Osteocyte (in vitro differentiated cells): ENCODE measurements around the gene HMSD. TPM values are rescaled to one million over a fixed set of nuclear protein-coding genes. Genes with fewer than 3 reads are reported as not detected.

Source experiments
- DNase-seq: peaks from one replicate; pipeline ENCODE4 v3.0.0; 2021; ENCODE audit warnings: mixed read lengths; ENCODE audit not compliant: unreplicated experiment; ENCODE audit errors: extremely low spot score
- H3K27ac Mint-ChIP-seq: one replicate; pipeline ENCODE4 v1.8.0; 2021; ENCODE audit warnings: mild to moderate bottlenecking, mixed read lengths; ENCODE audit not compliant: unreplicated experiment
- H3K27me3 Mint-ChIP-seq: one replicate; pipeline ENCODE4 v1.8.0; 2021; ENCODE audit warnings: mixed read lengths; ENCODE audit not compliant: unreplicated experiment
- H3K36me3 Mint-ChIP-seq: one replicate; pipeline ENCODE4 v1.8.0; 2021; ENCODE audit warnings: mixed read lengths; ENCODE audit not compliant: unreplicated experiment
- H3K4me1 Mint-ChIP-seq: one replicate; pipeline ENCODE4 v1.8.0; 2021; ENCODE audit warnings: mixed read lengths; ENCODE audit not compliant: unreplicated experiment
- H3K4me3 Mint-ChIP-seq: one replicate; pipeline ENCODE4 v1.8.0; 2021; ENCODE audit warnings: mild to moderate bottlenecking, moderate library complexity, mixed read lengths; ENCODE audit not compliant: unreplicated experiment
- H3K9me3 Mint-ChIP-seq: one replicate; pipeline ENCODE4 v1.8.0; 2021; ENCODE audit warnings: mixed read lengths; ENCODE audit not compliant: unreplicated experiment
- total RNA-seq: library from RNA; stranded (reverse); gene quantifications from 2 replicates; pipeline ENCODE4 v1.2.1, GENCODE V29; 2021
- TF ChIP-seq, protein P1 (sequence below): fragments of 200-600 bp; sonication (generic); IDR thresholded peaks from 2 replicates; pipeline ENCODE4 v1.5.0; 2021; ENCODE audit warnings: antibody characterized with exemption, mild to moderate bottlenecking, moderate library complexity

HMSD gene
- total RNA-seq, 1 donor from 2014 or later: not detected

DNA sequence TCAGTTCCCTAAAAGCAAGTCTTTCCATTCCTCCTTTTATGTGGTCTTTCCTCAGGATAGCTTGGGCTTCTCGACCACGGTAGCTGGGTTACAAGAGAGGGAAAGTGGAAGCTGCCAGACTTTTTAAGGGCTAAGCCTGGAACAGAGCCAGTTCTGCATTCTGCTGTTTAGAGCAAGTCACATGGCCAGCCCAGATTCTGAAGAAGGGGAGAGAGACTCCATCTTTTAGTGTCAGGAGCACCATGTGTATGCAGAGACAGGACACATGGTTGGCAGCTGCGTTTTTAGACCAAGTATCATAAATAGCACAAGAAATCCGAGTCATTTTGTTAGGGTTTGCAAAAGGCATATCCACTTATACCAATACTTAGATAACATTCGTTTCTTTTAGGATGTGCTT lies 4.7 kb downstream of the HMSD start:
- Mint-ChIP-seq H3K27me3 (peaks cover 37% of the 10 kb centered on the region), H3K27ac (no peak overlapping the region), H3K9me3 (no peaks in the 10 kb centered on the region), H3K4me3 (no peak overlapping the region), H3K4me1 (peaks cover 5% of the 10 kb centered on the region), H3K36me3 (no peaks in the 10 kb centered on the region)
- DNase-seq: no peak
- TF ChIP-seq, protein P1, sequence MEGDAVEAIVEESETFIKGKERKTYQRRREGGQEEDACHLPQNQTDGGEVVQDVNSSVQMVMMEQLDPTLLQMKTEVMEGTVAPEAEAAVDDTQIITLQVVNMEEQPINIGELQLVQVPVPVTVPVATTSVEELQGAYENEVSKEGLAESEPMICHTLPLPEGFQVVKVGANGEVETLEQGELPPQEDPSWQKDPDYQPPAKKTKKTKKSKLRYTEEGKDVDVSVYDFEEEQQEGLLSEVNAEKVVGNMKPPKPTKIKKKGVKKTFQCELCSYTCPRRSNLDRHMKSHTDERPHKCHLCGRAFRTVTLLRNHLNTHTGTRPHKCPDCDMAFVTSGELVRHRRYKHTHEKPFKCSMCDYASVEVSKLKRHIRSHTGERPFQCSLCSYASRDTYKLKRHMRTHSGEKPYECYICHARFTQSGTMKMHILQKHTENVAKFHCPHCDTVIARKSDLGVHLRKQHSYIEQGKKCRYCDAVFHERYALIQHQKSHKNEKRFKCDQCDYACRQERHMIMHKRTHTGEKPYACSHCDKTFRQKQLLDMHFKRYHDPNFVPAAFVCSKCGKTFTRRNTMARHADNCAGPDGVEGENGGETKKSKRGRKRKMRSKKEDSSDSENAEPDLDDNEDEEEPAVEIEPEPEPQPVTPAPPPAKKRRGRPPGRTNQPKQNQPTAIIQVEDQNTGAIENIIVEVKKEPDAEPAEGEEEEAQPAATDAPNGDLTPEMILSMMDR: no peak

DNA sequence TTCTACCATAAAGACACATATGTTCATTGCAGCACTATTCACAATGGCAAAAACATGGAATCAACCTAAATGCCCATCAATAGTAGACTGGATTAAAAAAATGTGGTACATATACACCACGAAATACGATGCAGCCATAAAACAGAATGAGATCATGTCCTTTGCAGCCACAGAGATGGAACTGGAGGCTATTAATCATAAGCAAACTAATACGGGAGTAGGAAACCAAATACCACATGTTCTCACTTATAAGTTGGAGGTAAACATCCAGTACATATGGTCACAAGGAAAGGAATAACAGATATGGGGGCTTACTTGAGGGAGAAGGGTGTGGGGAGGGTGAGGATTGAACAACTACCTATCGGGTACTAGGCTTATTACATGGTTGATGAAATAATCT lies 7.7 kb downstream of the HMSD start:
- no peak for DNase-seq
- Mint-ChIP-seq H3K4me1 (no peaks in the 10 kb centered on the region), H3K9me3 (no peaks in the 10 kb centered on the region), H3K27me3 (peaks cover 52% of the 10 kb centered on the region), H3K27ac (no peak overlapping the region), H3K4me3 (no peak overlapping the region), H3K36me3 (no peaks in the 10 kb centered on the region)
- TF ChIP-seq, protein P1: no peak

DNA sequence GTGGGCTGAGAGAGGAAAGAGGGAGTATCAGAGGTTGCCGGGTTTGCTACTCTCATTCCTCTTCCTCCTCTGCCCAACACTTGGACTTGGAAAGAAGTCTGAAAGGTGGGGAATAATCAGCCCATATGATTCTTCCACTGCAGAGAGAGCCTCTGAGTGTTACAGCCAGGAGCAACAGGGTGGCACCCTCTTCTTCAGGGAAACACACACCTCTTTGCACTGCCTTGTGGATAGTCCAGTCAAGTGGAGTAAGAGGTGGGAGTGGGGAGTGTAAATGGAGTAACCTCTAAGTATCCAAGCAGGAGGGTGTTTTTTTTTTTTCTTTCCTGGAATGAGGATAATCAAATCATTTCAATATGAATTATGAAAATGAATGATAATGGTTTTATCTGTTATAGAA lies 11.8 kb downstream of the HMSD start:
- TF ChIP-seq, protein P1: no peak
- H3K27me3 Mint-ChIP-seq: peaks cover 55% of the 10 kb centered on the region
- no peak overlapping the region for H3K4me3 Mint-ChIP-seq
- no peaks in the 10 kb centered on the region for H3K4me1 Mint-ChIP-seq
- DNase-seq: no peak
- H3K36me3 Mint-ChIP-seq: no peaks in the 10 kb centered on the region
- no peak overlapping the region for H3K27ac Mint-ChIP-seq
- H3K9me3 Mint-ChIP-seq: no peaks in the 10 kb centered on the region

DNA sequence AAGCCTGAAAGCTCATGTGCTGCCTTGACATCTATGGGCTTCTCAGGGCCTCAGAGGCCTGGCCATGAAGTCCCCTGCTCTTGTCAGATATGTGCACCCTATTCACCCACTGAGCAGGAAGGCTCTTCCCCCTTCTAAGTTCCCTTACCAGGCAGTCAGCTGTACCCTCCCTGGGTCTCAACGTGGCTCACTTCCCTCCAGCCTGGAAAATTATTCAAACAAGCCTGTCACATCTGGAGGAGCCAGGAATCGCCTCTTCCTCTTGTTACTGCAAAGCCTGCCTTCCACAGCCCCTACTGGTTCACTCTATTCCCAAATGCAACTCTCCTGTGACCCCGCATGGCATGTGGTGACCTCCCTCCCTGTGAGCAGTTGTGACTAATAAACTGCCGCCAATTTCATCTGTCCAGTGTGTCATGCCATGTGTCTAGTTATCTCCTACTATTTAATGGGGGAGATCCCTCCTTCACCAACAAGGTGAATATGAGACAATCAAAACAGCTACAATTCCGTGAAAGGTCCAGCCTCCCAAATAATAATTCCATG lies 12.4 kb downstream of the HMSD start:
- Mint-ChIP-seq H3K4me1 (no peaks in the 10 kb centered on the region), H3K36me3 (no peaks in the 10 kb centered on the region), H3K4me3 (no peak overlapping the region), H3K27me3 (peaks cover 50% of the 10 kb centered on the region), H3K27ac (no peak overlapping the region), H3K9me3 (no peaks in the 10 kb centered on the region)
- TF ChIP-seq, protein P1: no peak
- DNase-seq: no peak

DNA sequence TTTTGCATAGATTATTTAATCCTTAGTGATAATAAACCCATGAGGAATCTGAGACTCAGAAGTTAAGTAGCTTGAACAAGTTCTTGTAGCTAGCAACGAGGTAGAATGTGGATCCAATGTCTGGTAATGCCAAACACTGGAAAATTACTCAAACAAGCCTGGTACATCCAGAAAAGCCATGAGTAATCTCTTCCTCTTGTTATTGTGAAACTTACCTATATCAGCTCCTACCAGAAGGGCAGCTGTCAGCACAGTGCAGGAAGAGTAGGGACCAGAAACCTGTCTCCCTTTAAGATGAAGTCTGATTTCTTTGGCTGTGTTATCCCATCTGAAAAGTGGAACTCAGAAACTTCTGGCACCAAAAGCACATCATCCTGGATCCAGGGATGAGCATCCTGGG lies 13.0 kb downstream of the HMSD start:
- Mint-ChIP-seq H3K4me1 (no peaks in the 10 kb centered on the region), H3K9me3 (no peaks in the 10 kb centered on the region), H3K27me3 (peaks cover 47% of the 10 kb centered on the region), H3K4me3 (no peak overlapping the region), H3K27ac (no peak overlapping the region), H3K36me3 (no peaks in the 10 kb centered on the region)
- DNase-seq: no peak
- TF ChIP-seq, protein P1: no peak
